ENCODE measurements around the gene KCNS3. TPM values are rescaled to one million over a fixed set of nuclear protein-coding genes. Genes with fewer than 3 reads are reported as not detected.

Gene KCNS3
- polyA plus RNA-seq, 1 of the 3 experiments (the other 2 are of a cell fraction), result 0.07 TPM

DNA sequence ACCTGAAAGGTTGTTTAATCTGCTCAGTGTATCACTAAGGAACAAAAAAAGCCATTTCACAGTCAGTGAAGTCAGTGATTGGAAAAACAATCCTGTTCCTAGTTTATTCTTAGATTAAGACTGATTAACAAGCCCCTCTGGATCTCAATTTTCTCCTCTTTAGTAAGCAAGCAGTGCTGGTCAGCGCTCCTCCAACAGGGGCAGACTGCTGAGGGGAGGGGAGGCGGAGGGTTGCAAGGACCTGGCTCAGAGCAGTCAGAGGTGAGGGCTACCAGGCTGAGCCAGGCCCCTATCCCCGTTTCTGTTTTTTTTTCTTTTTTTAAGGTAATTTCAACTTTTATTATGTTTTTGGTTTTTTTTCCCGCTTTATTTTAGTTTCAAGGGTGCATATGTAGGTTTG is 24.7 kb upstream of the KCNS3 start:
- Histone ChIP-seq H3K4me1 (ENCODE audit: control insufficient read depth in 1 of 2, insufficient read depth in 2 of 2, low read depth in 1 of 2, low read length in 1 of 2) (no peaks in the 10 kb centered on the region; a peak in 1 of 4 replicates), H3K9me2 (no peaks in the 10 kb centered on the region), H3K27ac (ENCODE audit: low read depth in 2 of 2, low read length in 1 of 2) (no peak overlapping the region), H3K79me2 (ENCODE audit: insufficient read depth) (no peaks in the 10 kb centered on the region), H4K20me1 (ENCODE audit: insufficient read depth) (no peaks in the 10 kb centered on the region), H3K4me3 (ENCODE audit: low read depth in 2 of 2, low read length in 1 of 2) (no peak overlapping the region), H3K9me3 (no peaks in the 10 kb centered on the region), H2AFZ (ENCODE audit: low read depth) (no peak overlapping the region), H3K4me2 (no peak overlapping the region), H3K27me3 (ENCODE audit: insufficient read depth) (no peaks in the 10 kb centered on the region; the same call in 1 of the 2 replicates), H3K9ac (no peak overlapping the region), H3F3A (replicated peaks; ENCODE audit: insufficient read depth) (no peaks in the 10 kb centered on the region), H3K36me3 (replicated peaks in 1 of 2; ENCODE audit: control insufficient read depth in 1 of 2, insufficient read depth in 2 of 2, low read length in 1 of 2) (no peaks in the 10 kb centered on the region)
- POLR2A ChIA-PET, result no interaction called here
- TF ChIP-seq GABPA (IDR thresholded peaks at IDR 0.05; ENCODE audit: low read depth) (no peak), RCOR1 (IDR thresholded peaks at IDR 0.05; ENCODE audit: low read length) (no peak), SMC3 (IDR thresholded peaks at IDR 0.05; ENCODE audit: low read depth, low read length) (no peak), FOXM1 (IDR thresholded peaks at IDR 0.05; ENCODE audit: low read depth) (no peak), NRF1 (IDR thresholded peaks at IDR 0.05; ENCODE audit: low read depth, low read length) (no peak), USF1 (IDR thresholded peaks at IDR 0.05; ENCODE audit: borderline replicate concordance, low read depth) (no peak), YY1 (IDR thresholded peaks at IDR 0.05; ENCODE audit: low read depth) (no peak), NFIC (IDR thresholded peaks at IDR 0.05; ENCODE audit: borderline replicate concordance) (no peak)
- TF ChIP-seq, protein P1, sequence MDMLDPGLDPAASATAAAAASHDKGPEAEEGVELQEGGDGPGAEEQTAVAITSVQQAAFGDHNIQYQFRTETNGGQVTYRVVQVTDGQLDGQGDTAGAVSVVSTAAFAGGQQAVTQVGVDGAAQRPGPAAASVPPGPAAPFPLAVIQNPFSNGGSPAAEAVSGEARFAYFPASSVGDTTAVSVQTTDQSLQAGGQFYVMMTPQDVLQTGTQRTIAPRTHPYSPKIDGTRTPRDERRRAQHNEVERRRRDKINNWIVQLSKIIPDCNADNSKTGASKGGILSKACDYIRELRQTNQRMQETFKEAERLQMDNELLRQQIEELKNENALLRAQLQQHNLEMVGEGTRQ (IDR thresholded peaks at IDR 0.05; ENCODE audit: borderline replicate concordance, low read depth, low read length), result no peak
- TF ChIP-seq, protein P2, sequence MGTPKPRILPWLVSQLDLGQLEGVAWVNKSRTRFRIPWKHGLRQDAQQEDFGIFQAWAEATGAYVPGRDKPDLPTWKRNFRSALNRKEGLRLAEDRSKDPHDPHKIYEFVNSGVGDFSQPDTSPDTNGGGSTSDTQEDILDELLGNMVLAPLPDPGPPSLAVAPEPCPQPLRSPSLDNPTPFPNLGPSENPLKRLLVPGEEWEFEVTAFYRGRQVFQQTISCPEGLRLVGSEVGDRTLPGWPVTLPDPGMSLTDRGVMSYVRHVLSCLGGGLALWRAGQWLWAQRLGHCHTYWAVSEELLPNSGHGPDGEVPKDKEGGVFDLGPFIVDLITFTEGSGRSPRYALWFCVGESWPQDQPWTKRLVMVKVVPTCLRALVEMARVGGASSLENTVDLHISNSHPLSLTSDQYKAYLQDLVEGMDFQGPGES (IDR thresholded peaks at IDR 0.05; ENCODE audit: low read depth, low read length), result no peak
- DNase-seq, result no peak
- CTCF ChIA-PET, result no interaction called here
- 36% methylated on average over 4 of the region's 4 CpGs for WGBS (ENCODE audit: low lambda C conversion rate)

GRCh38 chr2:17857021-17857420 is 21.4 kb upstream of the KCNS3 start:
- H4K20me1 ChIP-seq (ENCODE audit: insufficient read depth), result no peaks in the 10 kb centered on the region
- H3K27me3 ChIP-seq (ENCODE audit: insufficient read depth), result no peaks in the 10 kb centered on the region
- H3K4me1 ChIP-seq (ENCODE audit: control insufficient read depth in 1 of 2, insufficient read depth in 2 of 2, low read depth in 1 of 2, low read length in 1 of 2), result no peaks in the 10 kb centered on the region
- CTCF ChIA-PET, result interaction anchor here (0.8 to 2.8 kb wide), 8 partner anchors 15 to 521 kb away, joined by 3 to 17 read pairs (median 4); no protein-coding TSS in a partner anchor
- H3K4me2 ChIP-seq, result no peak overlapping the region
- H3K27ac ChIP-seq (ENCODE audit: low read depth in 2 of 2, low read length in 1 of 2), result no peak overlapping the region
- no peak overlapping the region for H3K4me3 ChIP-seq (ENCODE audit: low read depth in 2 of 2, low read length in 1 of 2)
- H3K36me3 ChIP-seq (replicated peaks in 1 of 2; ENCODE audit: control insufficient read depth in 1 of 2, insufficient read depth in 2 of 2, low read length in 1 of 2), result no peaks in the 10 kb centered on the region
- H3K9ac ChIP-seq, result no peak overlapping the region
- H3K79me2 ChIP-seq (ENCODE audit: insufficient read depth), result no peaks in the 10 kb centered on the region
- WGBS (ENCODE audit: low lambda C conversion rate), result 0% methylated on average over 3 of the region's 3 CpGs
- POLR2A ChIA-PET, result no interaction called here
- no peak for DNase-seq
- H3F3A ChIP-seq (replicated peaks; ENCODE audit: insufficient read depth), result no peaks in the 10 kb centered on the region
- no peaks in the 10 kb centered on the region for H3K9me2 ChIP-seq
- no peaks in the 10 kb centered on the region for H3K9me3 ChIP-seq
- H2AFZ ChIP-seq (ENCODE audit: low read depth), result no peak overlapping the region
- TF ChIP-seq POLR2AphosphoS5 (IDR thresholded peaks at IDR 0.05; ENCODE audit: low read depth, low read length) (no peak), RAD21 (IDR thresholded peaks at IDR 0.05; ENCODE audit: low read length) (no peak), TCF12 (IDR thresholded peaks at IDR 0.05) (no peak), CHD2 (IDR thresholded peaks at IDR 0.05; ENCODE audit: low read length, partially characterized antibody) (no peak), NRF1 (IDR thresholded peaks at IDR 0.05; ENCODE audit: low read depth, low read length) (no peak), FOSL2 (IDR thresholded peaks at IDR 0.05; ENCODE audit: borderline replicate concordance, low read depth) (no peak), CTCF (IDR thresholded peaks at IDR 0.05) (no peak), JUND (IDR thresholded peaks at IDR 0.05) (no peak), GATA2 (CRISPR knock-in tag; IDR thresholded peaks at IDR 0.05) (no peak), REST (IDR thresholded peaks at IDR 0.05; ENCODE audit: low read depth, low read length) (no peak), MEF2A (IDR thresholded peaks at IDR 0.05; ENCODE audit: borderline replicate concordance, low read depth) (no peak), FOXJ3 (CRISPR knock-in tag; IDR thresholded peaks at IDR 0.05) (no peak)
- TF ChIP-seq, protein P1 (IDR thresholded peaks at IDR 0.05; ENCODE audit: borderline replicate concordance, low read depth, low read length), result no peak
